Mesothelial cell of epicardium (in vitro differentiated cells): ENCODE measurements around the gene ESYT2. TPM values are rescaled to one million over a fixed set of nuclear protein-coding genes. Genes with fewer than 3 reads are reported as not detected.
A peak's percentile ranks its signal among the peaks of the same experiment; 100 is the strongest.

ENCODE experiments used
- DNase-seq, 2 experiments: peaks; one replicate each; pipeline ENCODE4 v3.0.0; 2021; ENCODE audit warnings: low spot score in 2 of 2; ENCODE audit not compliant: unreplicated experiment in 2 of 2
- H3K27ac Mint-ChIP-seq: 2 replicates; pipeline ENCODE4 v1.8.0; 2021; ENCODE audit warnings: mixed read lengths
- H3K27me3 Mint-ChIP-seq: 2 replicates; pipeline ENCODE4 v1.8.0; 2021; ENCODE audit warnings: low read depth, mixed read lengths
- H3K36me3 Mint-ChIP-seq: 2 replicates; pipeline ENCODE4 v1.8.0; 2021; ENCODE audit warnings: mixed read lengths
- H3K4me1 Mint-ChIP-seq: 2 replicates; pipeline ENCODE4 v1.8.0; 2021; ENCODE audit warnings: mixed read lengths
- H3K4me3 Mint-ChIP-seq: 2 replicates; pipeline ENCODE4 v1.8.0; 2021; ENCODE audit warnings: mild to moderate bottlenecking, moderate library complexity, mixed read lengths
- H3K9me3 Mint-ChIP-seq: 2 replicates; pipeline ENCODE4 v1.8.0; 2021; ENCODE audit warnings: mixed read lengths
- CTCF ChIP-seq: fragments of 200-600 bp; sonication (generic); IDR thresholded peaks from one replicate; pipeline ENCODE4 v1.5.0; 2021; ENCODE audit warnings: antibody characterized with exemption; ENCODE audit not compliant: unreplicated experiment
- total RNA-seq: library from RNA; stranded (reverse); gene quantifications from 3 replicates; pipeline ENCODE4 v1.2.1, GENCODE V29; 2021

Gene ESYT2
- total RNA-seq, 1 donor from 2014 or later = 37.1 TPM

GRCh38 chr7:158830211-158830723 lies 958 bp upstream of the ESYT2 start:
- H3K27ac Mint-ChIP-seq = peak overlapping the region; percentile 93
- H3K4me1 Mint-ChIP-seq = peaks cover 21% of the 10 kb centered on the region
- TF ChIP-seq CTCF = no peak
- H3K27me3 Mint-ChIP-seq = no peaks in the 10 kb centered on the region
- DNase-seq = no peak
- H3K9me3 Mint-ChIP-seq = no peaks in the 10 kb centered on the region
- peak overlapping the region; percentile 78 for H3K4me3 Mint-ChIP-seq
- H3K36me3 Mint-ChIP-seq = no peaks in the 10 kb centered on the region

GRCh38 chr7:158829021-158829341 lies 328 bp downstream of the ESYT2 start:
- DNase-seq = peak in 1 of 2 experiments; percentile 45

GRCh38 chr7:158828133-158829020 lies 932 bp downstream of the ESYT2 start:
- H3K4me1 Mint-ChIP-seq = peaks cover 18% of the 10 kb centered on the region

More at GRCh38 chr7:158829021-158829341, 328 bp downstream of the ESYT2 start:
- H3K27ac Mint-ChIP-seq = peak overlapping the region; percentile 86
- no peaks in the 10 kb centered on the region for H3K9me3 Mint-ChIP-seq
- H3K4me1 Mint-ChIP-seq = peaks cover 18% of the 10 kb centered on the region
- peak overlapping the region; percentile 85 for H3K4me3 Mint-ChIP-seq
- H3K36me3 Mint-ChIP-seq = no peaks in the 10 kb centered on the region
- H3K27me3 Mint-ChIP-seq = no peaks in the 10 kb centered on the region
- no peak for TF ChIP-seq CTCF

GRCh38 chr7:158827411-158828132 lies 1.7 kb downstream of the ESYT2 start:
- Mint-ChIP-seq H3K27ac (peak overlapping the region; percentile 97), H3K4me3 (peak overlapping the region; percentile 85), H3K27me3 (no peaks in the 10 kb centered on the region), H3K4me1 (peaks cover 18% of the 10 kb centered on the region), H3K36me3 (no peaks in the 10 kb centered on the region), H3K9me3 (no peaks in the 10 kb centered on the region)
- TF ChIP-seq CTCF = no peak
- no peak for DNase-seq

More at GRCh38 chr7:158828133-158829020, 932 bp downstream of the ESYT2 start:
- H3K27me3 Mint-ChIP-seq = no peaks in the 10 kb centered on the region
- H3K36me3 Mint-ChIP-seq = no peaks in the 10 kb centered on the region
- peak in 1 of 2 experiments; percentile 65 for DNase-seq
- TF ChIP-seq CTCF = no peak
- peak overlapping the region; percentile 97 for H3K27ac Mint-ChIP-seq
- no peaks in the 10 kb centered on the region for H3K9me3 Mint-ChIP-seq
- H3K4me3 Mint-ChIP-seq = peak overlapping the region; percentile 85

- H3K27me3 Mint-ChIP-seq = no peaks in the 10 kb centered on the region
- no peaks in the 10 kb centered on the region for H3K9me3 Mint-ChIP-seq
- no peaks in the 10 kb centered on the region for H3K36me3 Mint-ChIP-seq
- H3K27ac Mint-ChIP-seq = peak overlapping the region; percentile 59
- no peak for DNase-seq
- no peak overlapping the region for H3K4me3 Mint-ChIP-seq
- H3K4me1 Mint-ChIP-seq = peaks cover 30% of the 10 kb centered on the region
- TF ChIP-seq CTCF = no peak
Observed at GRCh38 chr7:158825628-158826289, 3.5 kb downstream of the ESYT2 start.
